Upper lobe of right lung (tissue), 1 donor: ENCODE data around the gene JUN. TPM values are rescaled to one million over a fixed set of nuclear protein-coding genes. Genes with fewer than 3 reads are reported as not detected.
A peak's percentile ranks its signal among the peaks of the same experiment; 100 is the strongest.

Experiments
- ATAC-seq: fragments of 200-7000 bp; cut with Tn5 transposase; one replicate; pipeline ENCODE4 v1.9.1; 2020; ENCODE audit warnings: mild to moderate bottlenecking, moderate library complexity
- DNase-seq: peaks from one replicate; pipeline ENCODE4 v3.0.0-alpha.2; 2020
- H3K27ac ChIP-seq: fragments of 200-600 bp; one replicate; pipeline ENCODE4 v1.8.0; 2022
- H3K27me3 ChIP-seq: fragments of 200-600 bp; one replicate; pipeline ENCODE4 v1.8.0; 2022; ENCODE audit warnings: mild to moderate bottlenecking
- H3K36me3 ChIP-seq: fragments of 200-600 bp; one replicate; pipeline ENCODE4 v1.8.0; 2022
- H3K4me1 ChIP-seq: fragments of 200-600 bp; one replicate; pipeline ENCODE4 v1.8.0; 2022
- H3K4me3 ChIP-seq: fragments of 200-600 bp; one replicate; pipeline ENCODE4 v1.8.0; 2022; ENCODE audit warnings: mild to moderate bottlenecking
- H3K9me3 ChIP-seq: fragments of 200-600 bp; one replicate; pipeline ENCODE4 v1.8.0; 2022
- intact Hi-C: fragments of 100-400 bp; cut with DNase I; formaldehyde crosslinking; loops from one replicate; pipeline ENCODE4 v1.11.0; 2022
- total RNA-seq: library from RNA; stranded (reverse); fragmentation: NEBNext Ultra II Directional; extraction: Animal tissue kit (Norgen Biotek cat#: 25700); gene quantifications from one replicate; pipeline ENCODE4 v1.2.1, GENCODE V29; 2021
- TF ChIP-seq, protein P1 (sequence below): fragments of 200-600 bp; IDR thresholded peaks from one replicate; pipeline ENCODE4 v1.8.0; 2022; ENCODE audit warnings: antibody characterized with exemption
- donor health status: DM: no; HTN: yes; CAD: no; lungs with severe emphysema.

JUN gene
- total RNA-seq, 1 donor from 2014 or later = 112 TPM

DNA sequence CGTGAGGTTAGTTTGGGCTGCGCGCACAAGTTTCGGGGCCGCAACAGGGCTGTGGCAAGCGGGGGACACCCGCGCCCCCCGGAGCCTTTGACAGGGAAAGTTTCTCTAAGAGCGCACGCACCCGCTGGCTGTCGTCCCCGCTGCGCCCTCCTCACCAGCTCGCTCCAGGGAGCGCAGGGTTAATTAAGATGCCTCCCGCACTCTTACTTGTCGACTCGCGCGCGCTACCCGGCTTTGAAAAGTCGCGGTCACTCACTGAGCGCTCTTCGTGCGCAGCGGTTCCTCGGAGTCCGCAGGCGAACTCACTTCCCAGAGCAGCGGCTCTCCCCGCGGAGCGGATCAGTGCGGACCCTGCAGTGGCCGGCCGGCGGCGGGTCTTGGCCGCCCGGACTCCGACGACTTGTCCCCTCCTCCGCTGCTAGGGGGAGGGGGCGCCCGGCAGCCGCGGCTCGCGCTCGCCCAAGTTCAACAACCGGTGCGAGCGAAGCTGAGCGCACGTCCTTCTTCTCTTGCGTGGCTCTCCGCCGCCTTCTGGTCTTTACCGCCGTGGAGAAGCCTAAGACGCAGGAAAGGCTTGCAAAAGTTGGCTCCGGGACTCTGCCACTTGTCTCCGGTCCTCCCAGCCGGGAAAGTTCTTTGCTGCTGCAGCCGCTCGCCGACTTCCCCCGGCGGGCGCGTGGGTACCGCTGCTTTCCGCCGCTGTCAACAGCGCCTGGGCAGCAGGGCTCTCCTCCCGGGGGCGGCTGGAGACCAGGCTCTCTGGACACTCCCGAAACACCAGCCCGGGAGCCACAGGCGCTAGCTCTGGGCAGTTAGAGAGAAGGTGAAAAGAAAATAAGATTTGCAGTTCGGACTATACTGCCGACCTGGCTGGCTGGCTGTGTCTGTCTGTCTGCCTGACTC lies 506 bp downstream of the JUN start:
- Histone ChIP-seq H3K27me3 (no peaks in the 10 kb centered on the region), H3K4me3 (peak overlapping the region; percentile 77), H3K9me3 (no peaks in the 10 kb centered on the region), H3K36me3 (peaks cover 5% of the 10 kb centered on the region), H3K4me1 (peaks cover 29% of the 10 kb centered on the region), H3K27ac (peak overlapping the region; percentile 99)
- peak; percentile 6 for ATAC-seq
- DNase-seq = peak; percentile 85
- TF ChIP-seq, protein P1, sequence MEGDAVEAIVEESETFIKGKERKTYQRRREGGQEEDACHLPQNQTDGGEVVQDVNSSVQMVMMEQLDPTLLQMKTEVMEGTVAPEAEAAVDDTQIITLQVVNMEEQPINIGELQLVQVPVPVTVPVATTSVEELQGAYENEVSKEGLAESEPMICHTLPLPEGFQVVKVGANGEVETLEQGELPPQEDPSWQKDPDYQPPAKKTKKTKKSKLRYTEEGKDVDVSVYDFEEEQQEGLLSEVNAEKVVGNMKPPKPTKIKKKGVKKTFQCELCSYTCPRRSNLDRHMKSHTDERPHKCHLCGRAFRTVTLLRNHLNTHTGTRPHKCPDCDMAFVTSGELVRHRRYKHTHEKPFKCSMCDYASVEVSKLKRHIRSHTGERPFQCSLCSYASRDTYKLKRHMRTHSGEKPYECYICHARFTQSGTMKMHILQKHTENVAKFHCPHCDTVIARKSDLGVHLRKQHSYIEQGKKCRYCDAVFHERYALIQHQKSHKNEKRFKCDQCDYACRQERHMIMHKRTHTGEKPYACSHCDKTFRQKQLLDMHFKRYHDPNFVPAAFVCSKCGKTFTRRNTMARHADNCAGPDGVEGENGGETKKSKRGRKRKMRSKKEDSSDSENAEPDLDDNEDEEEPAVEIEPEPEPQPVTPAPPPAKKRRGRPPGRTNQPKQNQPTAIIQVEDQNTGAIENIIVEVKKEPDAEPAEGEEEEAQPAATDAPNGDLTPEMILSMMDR = no peak
- intact Hi-C loops = loop anchor here (10.0 kb wide), 1 partner anchor 361 kb away; no protein-coding TSS in a partner anchor

DNA sequence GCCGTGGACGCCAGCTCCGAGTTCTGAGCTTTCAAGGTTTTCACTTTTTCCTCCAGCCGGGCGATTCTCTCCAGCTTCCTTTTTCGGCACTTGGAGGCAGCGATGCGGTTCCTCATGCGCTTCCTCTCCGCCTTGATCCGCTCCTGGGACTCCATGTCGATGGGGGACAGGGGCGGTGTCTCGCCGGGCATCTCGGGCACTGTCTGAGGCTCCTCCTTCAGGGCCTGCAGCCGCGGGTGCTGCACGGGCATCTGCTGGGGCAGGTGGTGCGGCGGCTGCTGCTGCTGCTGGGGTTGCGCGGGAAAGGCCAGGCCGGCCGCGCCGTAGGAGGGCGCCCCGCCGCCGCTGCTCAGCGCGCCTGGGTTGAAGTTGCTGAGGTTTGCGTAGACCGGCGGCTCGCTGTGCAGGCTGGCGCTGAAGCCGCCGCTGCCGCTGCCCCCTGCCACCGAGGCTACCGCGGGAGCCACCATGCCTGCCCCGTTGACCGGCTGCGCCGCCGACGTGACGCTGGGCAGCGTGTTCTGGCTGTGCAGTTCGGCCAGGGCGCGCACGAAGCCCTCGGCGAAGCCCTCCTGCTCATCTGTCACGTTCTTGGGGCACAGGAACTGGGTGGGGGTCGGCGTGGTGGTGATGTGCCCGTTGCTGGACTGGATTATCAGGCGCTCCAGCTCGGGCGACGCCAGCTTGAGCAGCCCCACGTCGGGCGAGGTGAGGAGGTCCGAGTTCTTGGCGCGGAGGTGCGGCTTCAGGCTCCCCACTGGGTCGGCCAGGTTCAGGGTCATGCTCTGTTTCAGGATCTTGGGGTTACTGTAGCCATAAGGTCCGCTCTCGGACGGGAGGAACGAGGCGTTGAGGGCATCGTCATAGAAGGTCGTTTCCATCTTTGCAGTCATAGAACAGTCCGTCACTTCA lies 1.4 kb downstream of the JUN start:
- peaks cover 29% of the 10 kb centered on the region for H3K4me1 ChIP-seq
- peak overlapping the region; percentile 99 for H3K27ac ChIP-seq
- H3K27me3 ChIP-seq = no peaks in the 10 kb centered on the region
- no peaks in the 10 kb centered on the region for H3K9me3 ChIP-seq
- DNase-seq = peak; percentile 86
- H3K36me3 ChIP-seq = peaks cover 5% of the 10 kb centered on the region
- H3K4me3 ChIP-seq = peak overlapping the region; percentile 77
- peak; percentile 1 for ATAC-seq
- TF ChIP-seq, protein P1 = peak; percentile 12
- intact Hi-C loops = loop anchor here (10.0 kb wide), 1 partner anchor 362 kb away; no protein-coding TSS in a partner anchor

DNA sequence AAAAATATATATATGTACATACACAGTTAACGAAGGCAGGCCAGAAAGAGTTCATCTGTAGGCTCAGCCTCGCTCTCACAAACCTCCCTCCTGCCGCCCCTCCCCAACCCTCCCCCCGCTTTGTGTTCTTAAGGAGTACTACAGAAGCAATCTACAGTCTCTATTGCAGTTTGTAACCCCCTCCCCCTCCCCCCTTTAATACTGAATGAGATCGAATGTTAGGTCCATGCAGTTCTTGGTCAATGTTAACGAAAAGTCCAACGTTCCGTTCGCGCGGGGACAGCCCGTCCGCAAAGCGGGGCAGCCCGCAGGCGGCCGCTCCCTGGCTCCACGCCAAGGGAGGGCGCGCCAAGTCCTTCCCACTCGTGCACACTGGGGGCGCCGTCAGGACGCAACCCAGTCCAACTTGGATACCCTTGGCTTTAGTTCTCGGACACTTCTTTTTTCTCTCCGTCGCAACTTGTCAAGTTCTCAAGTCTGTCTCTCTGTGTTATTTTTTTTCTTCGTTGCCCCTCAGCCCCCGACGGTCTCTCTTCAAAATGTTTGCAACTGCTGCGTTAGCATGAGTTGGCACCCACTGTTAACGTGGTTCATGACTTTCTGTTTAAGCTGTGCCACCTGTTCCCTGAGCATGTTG lies 2.2 kb downstream of the JUN start:
- H3K27ac ChIP-seq = peak overlapping the region; percentile 99
- H3K36me3 ChIP-seq = peaks cover 5% of the 10 kb centered on the region
- TF ChIP-seq, protein P1 = peak; percentile 56
- intact Hi-C loops = loop anchor here (10.0 kb wide), 1 partner anchor 363 kb away; no protein-coding TSS in a partner anchor
- no peaks in the 10 kb centered on the region for H3K27me3 ChIP-seq
- H3K4me1 ChIP-seq = peaks cover 29% of the 10 kb centered on the region
- no peaks in the 10 kb centered on the region for H3K9me3 ChIP-seq
- DNase-seq (peak; percentile 84), ATAC-seq (no peak)
- H3K4me3 ChIP-seq = peak overlapping the region; percentile 77

DNA sequence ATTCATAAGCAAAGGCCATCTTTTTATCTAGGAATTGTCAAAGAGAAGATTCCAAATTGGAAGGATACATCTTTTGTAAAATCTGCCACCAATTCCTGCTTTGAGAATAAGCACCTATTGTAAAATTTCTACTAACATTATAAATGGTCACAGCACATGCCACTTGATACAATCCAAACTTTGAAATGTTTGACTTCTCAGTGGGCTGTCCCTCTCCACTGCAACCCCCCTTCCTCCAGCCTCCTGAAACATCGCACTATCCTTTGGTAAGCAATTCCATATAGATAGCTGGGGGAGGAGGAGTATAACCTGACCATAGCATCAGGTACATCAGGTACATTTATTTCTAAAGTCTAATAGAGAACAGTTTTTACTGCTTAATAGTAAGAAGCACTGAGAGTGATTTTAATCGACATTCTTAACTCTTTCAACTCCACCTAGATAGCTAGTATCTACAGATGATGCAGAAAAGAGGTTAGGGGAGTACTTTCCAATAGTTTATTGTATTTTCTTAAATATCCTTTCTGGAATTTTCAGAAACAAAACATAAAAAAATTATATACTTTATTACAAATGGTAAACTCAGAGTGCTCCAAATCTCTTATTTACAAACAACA lies 2.9 kb downstream of the JUN start:
- Histone ChIP-seq H3K27me3 (no peaks in the 10 kb centered on the region), H3K9me3 (no peaks in the 10 kb centered on the region), H3K27ac (peak overlapping the region; percentile 99), H3K4me1 (peaks cover 22% of the 10 kb centered on the region), H3K4me3 (peak overlapping the region; percentile 77), H3K36me3 (peaks cover 5% of the 10 kb centered on the region)
- no peak for DNase-seq
- ATAC-seq = no peak
- intact Hi-C loops = loop anchor here (10.0 kb wide), 1 partner anchor 364 kb away; no protein-coding TSS in a partner anchor
- TF ChIP-seq, protein P1 = no peak
